Measurements from ENCODE around the gene PHKA2.

DNA sequence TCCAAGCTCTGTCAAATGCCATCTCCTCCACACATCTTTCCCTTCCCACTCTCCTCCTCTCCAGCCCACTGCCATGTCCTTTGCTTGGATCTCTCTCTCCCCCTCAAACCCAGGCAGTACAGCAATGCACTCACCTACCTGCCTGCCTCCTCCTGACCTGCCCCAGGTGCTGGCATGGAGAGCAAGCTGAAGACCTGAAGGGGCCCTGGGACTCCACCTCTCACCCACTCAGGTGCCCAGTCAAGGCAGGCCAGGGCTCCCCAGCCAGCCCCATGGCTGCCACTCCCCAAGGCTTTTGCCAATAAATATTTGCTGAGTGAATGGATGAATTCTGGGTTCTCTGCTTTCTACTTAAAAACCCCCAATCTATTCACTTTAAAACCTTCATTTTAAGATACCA lies 12.6 kb upstream of the PHKA2 start:
- TF ChIP-seq CTCF (IDR thresholded peaks at IDR 0.05; ENCODE audit: borderline replicate concordance, extremely low read depth, low read length, poor library complexity, severe bottlenecking) (no peak), EZH2 (IDR thresholded peaks at IDR 0.05; ENCODE audit: borderline replicate concordance, low read depth, low read length, severe bottlenecking) (no peak)
